SKM-1 treated with dmso at 0.1 percent for 144 hours (cell line): Measurements from ENCODE around the gene TTC36.
"Not testable (repeated sequence)": the region's sequence is repeated elsewhere in the genome, so short reads cannot be mapped to it uniquely, and the experiment has no call there.

Experiments used
- DNase-seq: peaks from one replicate; lab custom pipeline; 2025; ENCODE audit not compliant: unreplicated experiment; lab: John Stamatoyannopoulos, UW

Gene TTC36

GRCh38 chr11:118527109-118527508 lies at the start of gene TTC36:
Gene TTC36, plus strand, starts transcription at chr11:118527474. Its CDS starts 21 bp downstream, at chr11:118527495.
- DNase-seq, result no peak

GRCh38 chr11:118481238-118481637 lies 46.0 kb upstream of the TTC36 start:
- not testable (repeated sequence) for DNase-seq

GRCh38 chr11:118484405-118484804 lies 42.9 kb upstream of the TTC36 start:
- DNase-seq, result no peak

GRCh38 chr11:118485273-118485672 lies 42.0 kb upstream of the TTC36 start:
- no peak for DNase-seq

GRCh38 chr11:118488480-118489109 lies 38.7 kb upstream of the TTC36 start:
- DNase-seq, result peak; percentile 59

GRCh38 chr11:118491041-118491440 lies 36.2 kb upstream of the TTC36 start:
- DNase-seq, result no peak

- no peak for DNase-seq
These were observed 29.4 kb upstream of the TTC36 start for GRCh38 chr11:118497831-118498230.

GRCh38 chr11:118503216-118503615 lies 24.1 kb upstream of the TTC36 start:
- no peak for DNase-seq

GRCh38 chr11:118511601-118512000 lies 15.7 kb upstream of the TTC36 start:
- no peak for DNase-seq

- no peak for DNase-seq
These were observed 13.2 kb upstream of the TTC36 start for GRCh38 chr11:118514103-118514502.

- no peak for DNase-seq
These were observed 7.7 kb upstream of the TTC36 start for GRCh38 chr11:118519549-118519948.

- no peak for DNase-seq
These were observed 5.4 kb upstream of the TTC36 start for GRCh38 chr11:118521892-118522311.

- DNase-seq, result no peak
These were observed 4.7 kb upstream of the TTC36 start for GRCh38 chr11:118522571-118523072.

- DNase-seq, result no peak
These were observed 2.9 kb upstream of the TTC36 start for GRCh38 chr11:118524356-118524755.

- peak; percentile 50 for DNase-seq
These were observed 2.4 kb upstream of the TTC36 start for GRCh38 chr11:118524757-118525470.

- DNase-seq, result no peak
These were observed 586 bp upstream of the TTC36 start for GRCh38 chr11:118526688-118527087.

- DNase-seq, result no peak
These were observed 1.2 kb downstream of the TTC36 start for GRCh38 chr11:118528511-118528910.

GRCh38 chr11:118529584-118530175 lies 2.4 kb downstream of the TTC36 start:
- DNase-seq, result no peak

GRCh38 chr11:118530180-118530682 lies 3.0 kb downstream of the TTC36 start:
- DNase-seq, result no peak

GRCh38 chr11:118530683-118531596 lies 3.7 kb downstream of the TTC36 start, which contains the start of gene TMEM25:
Gene TMEM25, plus strand, starts transcription at chr11:118531192. Its CDS starts 610 bp downstream, at chr11:118531802.
- no peak for DNase-seq
